ENCODE measurements around the gene THSD4.

DNA sequence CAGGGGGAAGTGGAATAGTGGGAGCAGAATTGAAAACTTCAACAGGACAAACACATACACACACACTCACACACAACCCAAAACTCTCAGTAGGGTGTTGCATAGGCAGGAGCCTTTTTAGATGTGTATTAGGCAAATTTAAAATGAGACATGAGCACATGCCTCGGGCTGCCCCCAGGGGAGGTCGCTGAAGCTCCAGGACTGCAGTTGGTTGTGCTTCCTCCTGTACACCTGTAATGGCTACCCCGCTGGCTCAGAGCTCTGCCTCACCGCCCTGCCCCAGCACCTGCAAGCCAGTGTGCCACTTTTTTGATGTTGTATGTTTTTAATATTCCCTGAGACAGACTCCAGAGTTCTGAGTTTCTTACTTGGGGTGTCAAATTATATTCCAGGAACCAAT, 391.7 kb downstream of the THSD4 start:
- TF ChIP-seq SIN3A (conservative IDR thresholded peaks at IDR 0.05 in 1 of 2, IDR thresholded peaks at IDR 0.05 in 1 of 2; ENCODE audit: low read depth in 1 of 2, low read length in 2 of 2) (no peak), CBX8 (IDR thresholded peaks at IDR 0.05; ENCODE audit: borderline replicate concordance, low read depth, low read length) (no peak), RAD21 (IDR thresholded peaks at IDR 0.05 in 1 of 2, conservative IDR thresholded peaks at IDR 0.05 in 1 of 2; ENCODE audit: low read depth in 2 of 2, low read length in 2 of 2) (no peak), FOSL1 (IDR thresholded peaks at IDR 0.05; ENCODE audit: insufficient read depth, low read depth, low read length) (no peak), TBP (IDR thresholded peaks at IDR 0.05; ENCODE audit: low read depth, low read length) (no peak), RXRA (IDR thresholded peaks at IDR 0.05; ENCODE audit: insufficient read depth, low read depth, low read length) (no peak), KDM5A (IDR thresholded peaks at IDR 0.05; ENCODE audit: low read length) (no peak), JUN (IDR thresholded peaks at IDR 0.05; ENCODE audit: low read depth, low read length) (no peak)
- TF ChIP-seq, protein P1, sequence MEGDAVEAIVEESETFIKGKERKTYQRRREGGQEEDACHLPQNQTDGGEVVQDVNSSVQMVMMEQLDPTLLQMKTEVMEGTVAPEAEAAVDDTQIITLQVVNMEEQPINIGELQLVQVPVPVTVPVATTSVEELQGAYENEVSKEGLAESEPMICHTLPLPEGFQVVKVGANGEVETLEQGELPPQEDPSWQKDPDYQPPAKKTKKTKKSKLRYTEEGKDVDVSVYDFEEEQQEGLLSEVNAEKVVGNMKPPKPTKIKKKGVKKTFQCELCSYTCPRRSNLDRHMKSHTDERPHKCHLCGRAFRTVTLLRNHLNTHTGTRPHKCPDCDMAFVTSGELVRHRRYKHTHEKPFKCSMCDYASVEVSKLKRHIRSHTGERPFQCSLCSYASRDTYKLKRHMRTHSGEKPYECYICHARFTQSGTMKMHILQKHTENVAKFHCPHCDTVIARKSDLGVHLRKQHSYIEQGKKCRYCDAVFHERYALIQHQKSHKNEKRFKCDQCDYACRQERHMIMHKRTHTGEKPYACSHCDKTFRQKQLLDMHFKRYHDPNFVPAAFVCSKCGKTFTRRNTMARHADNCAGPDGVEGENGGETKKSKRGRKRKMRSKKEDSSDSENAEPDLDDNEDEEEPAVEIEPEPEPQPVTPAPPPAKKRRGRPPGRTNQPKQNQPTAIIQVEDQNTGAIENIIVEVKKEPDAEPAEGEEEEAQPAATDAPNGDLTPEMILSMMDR (IDR thresholded peaks at IDR 0.05; ENCODE audit: control extremely low read depth in 1 of 3, insufficient read depth in 1 of 3, low read depth in 1 of 3, low read length in 3 of 3): no peak

Data from H1 (cell line).